ENCODE results near the gene ZNF234. TPM values are rescaled to one million over a fixed set of nuclear protein-coding genes. Genes with fewer than 3 reads are reported as not detected.

Gene ZNF234
- total RNA-seq, 4 donors from 2014 or later, result 2.6 to 9.0 (median 6.8) TPM

DNA sequence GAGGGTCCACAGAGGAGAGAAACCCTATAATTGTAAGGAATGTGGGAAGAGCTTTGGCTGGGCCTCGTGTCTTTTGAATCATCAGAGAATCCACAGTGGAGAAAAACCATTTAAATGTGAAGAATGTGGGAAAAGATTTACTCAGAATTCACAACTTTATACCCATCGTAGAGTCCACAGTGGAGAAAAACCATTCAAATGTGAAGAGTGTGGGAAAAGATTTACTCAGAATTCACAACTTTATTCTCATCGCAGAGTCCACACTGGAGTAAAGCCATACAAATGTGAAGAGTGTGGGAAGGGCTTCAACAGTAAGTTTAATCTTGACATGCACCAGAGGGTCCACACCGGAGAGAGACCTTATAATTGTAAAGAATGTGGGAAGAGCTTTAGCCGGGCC lies 9.4 kb upstream of the ZNF234 start:
- TF ChIP-seq POLR2A (IDR thresholded peaks at IDR 0.05) (no peak), POLR2AphosphoS5 (IDR thresholded peaks at IDR 0.05) (no peak), EP300 (IDR thresholded peaks at IDR 0.05) (no peak)
- TF ChIP-seq, protein P1, sequence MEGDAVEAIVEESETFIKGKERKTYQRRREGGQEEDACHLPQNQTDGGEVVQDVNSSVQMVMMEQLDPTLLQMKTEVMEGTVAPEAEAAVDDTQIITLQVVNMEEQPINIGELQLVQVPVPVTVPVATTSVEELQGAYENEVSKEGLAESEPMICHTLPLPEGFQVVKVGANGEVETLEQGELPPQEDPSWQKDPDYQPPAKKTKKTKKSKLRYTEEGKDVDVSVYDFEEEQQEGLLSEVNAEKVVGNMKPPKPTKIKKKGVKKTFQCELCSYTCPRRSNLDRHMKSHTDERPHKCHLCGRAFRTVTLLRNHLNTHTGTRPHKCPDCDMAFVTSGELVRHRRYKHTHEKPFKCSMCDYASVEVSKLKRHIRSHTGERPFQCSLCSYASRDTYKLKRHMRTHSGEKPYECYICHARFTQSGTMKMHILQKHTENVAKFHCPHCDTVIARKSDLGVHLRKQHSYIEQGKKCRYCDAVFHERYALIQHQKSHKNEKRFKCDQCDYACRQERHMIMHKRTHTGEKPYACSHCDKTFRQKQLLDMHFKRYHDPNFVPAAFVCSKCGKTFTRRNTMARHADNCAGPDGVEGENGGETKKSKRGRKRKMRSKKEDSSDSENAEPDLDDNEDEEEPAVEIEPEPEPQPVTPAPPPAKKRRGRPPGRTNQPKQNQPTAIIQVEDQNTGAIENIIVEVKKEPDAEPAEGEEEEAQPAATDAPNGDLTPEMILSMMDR (IDR thresholded peaks at IDR 0.05), result no peak
- Histone ChIP-seq H3K27ac (no peak overlapping the region), H3K36me3 (peaks cover 49% of the 10 kb centered on the region), H3K4me1 (no peaks in the 10 kb centered on the region), H3K9me3 (peaks cover 35% of the 10 kb centered on the region), H3K4me3 (no peak overlapping the region), H3K27me3 (no peaks in the 10 kb centered on the region)
- WGBS, result 94% methylated on average over 5 of the region's 5 CpGs
- no peak for DNase-seq (ENCODE audit: low spot score in 2 of 2)

DNA sequence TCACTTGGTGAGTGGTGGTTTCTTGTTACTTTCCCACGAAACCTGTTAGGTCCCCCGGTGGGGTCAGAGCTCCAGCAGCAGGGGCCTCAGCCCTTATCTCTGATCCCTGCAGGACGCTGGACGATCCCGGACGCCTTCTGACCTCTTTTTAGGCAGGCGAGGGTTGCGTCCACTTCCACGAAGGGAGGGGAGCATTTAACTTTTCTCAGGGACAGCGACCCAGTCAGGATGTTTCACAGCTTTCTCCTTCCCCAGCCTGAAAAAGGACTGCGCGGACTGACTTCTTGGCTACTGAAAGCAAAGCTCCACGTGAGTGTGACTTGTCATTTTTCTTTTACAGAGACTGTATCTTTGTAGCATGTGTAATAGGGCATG lies 692 bp downstream of the ZNF234 start:
- Histone ChIP-seq H3K9me3 (no peaks in the 10 kb centered on the region), H3K27me3 (no peaks in the 10 kb centered on the region), H3K36me3 (peaks cover 26% of the 10 kb centered on the region), H3K4me3 (peak overlapping the region; percentile 95), H3K4me1 (peaks cover 15% of the 10 kb centered on the region), H3K27ac (no peak overlapping the region)
- WGBS, result 7% methylated on average over 6 of the region's 13 CpGs
- no peak for TF ChIP-seq POLR2A (IDR thresholded peaks at IDR 0.05)
- no peak for TF ChIP-seq EP300 (IDR thresholded peaks at IDR 0.05)
- TF ChIP-seq, protein P1 (IDR thresholded peaks at IDR 0.05), result no peak
- no peak for TF ChIP-seq POLR2AphosphoS5 (IDR thresholded peaks at IDR 0.05)
- no peak for DNase-seq (ENCODE audit: low spot score in 2 of 2)

DNA sequence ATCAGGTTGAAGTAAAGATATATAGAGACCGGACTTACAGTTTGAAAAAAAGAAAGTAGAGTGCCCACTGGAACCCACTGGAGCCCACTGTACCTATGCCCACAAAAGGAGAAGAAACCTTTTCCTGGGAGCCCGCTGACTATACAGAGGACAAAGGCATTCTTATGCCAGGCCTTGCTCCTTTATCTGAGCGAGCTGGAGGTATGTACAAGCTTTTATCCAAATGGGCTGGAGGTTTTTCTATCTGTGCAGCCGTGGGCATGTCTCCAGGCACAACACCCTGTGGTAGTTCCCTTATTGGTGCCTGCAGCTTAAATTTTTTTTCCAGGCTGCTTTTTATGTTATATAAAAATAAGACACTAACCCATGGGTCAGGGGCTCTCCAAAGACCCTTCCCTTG lies 8.4 kb downstream of the ZNF234 start:
- H3K4me1 ChIP-seq, result no peaks in the 10 kb centered on the region
- H3K27me3 ChIP-seq, result no peaks in the 10 kb centered on the region
- 96% methylated on average over 4 of the region's 4 CpGs for WGBS
- H3K9me3 ChIP-seq, result peaks cover 25% of the 10 kb centered on the region
- peaks cover 95% of the 10 kb centered on the region for H3K36me3 ChIP-seq
- DNase-seq (ENCODE audit: low spot score in 2 of 2), result no peak
- TF ChIP-seq EP300 (IDR thresholded peaks at IDR 0.05), result no peak
- TF ChIP-seq POLR2AphosphoS5 (IDR thresholded peaks at IDR 0.05), result no peak
- TF ChIP-seq, protein P1 (IDR thresholded peaks at IDR 0.05), result no peak
- no peak for TF ChIP-seq POLR2A (IDR thresholded peaks at IDR 0.05)
- H3K4me3 ChIP-seq, result no peak overlapping the region
- H3K27ac ChIP-seq, result no peak overlapping the region

DNA sequence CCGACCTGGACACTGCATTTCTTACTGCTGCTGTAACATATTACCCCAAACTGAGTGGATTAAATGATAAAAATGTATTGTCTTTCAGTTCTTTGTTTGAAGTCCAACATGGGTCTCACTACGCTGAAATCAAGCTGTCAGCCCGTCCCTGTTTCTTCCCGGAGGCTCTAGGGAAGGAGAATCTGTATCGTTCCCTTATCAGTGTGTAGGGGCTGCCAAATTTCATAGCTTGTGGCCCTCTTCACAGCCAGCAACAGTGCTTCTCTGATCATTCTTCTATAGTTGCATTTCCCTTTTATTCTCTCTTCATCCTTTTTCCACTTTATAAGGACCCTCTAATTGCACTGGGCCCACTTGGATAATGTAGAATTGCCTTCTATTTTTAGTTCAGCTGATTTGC lies 10.1 kb downstream of the ZNF234 start:
- H3K36me3 ChIP-seq, result peaks cover 97% of the 10 kb centered on the region
- no peaks in the 10 kb centered on the region for H3K4me1 ChIP-seq
- no peak overlapping the region for H3K4me3 ChIP-seq
- H3K27me3 ChIP-seq, result no peaks in the 10 kb centered on the region
- 97% methylated on average over 5 of the region's 5 CpGs for WGBS
- TF ChIP-seq POLR2AphosphoS5 (IDR thresholded peaks at IDR 0.05) (no peak), EP300 (IDR thresholded peaks at IDR 0.05) (no peak), POLR2A (IDR thresholded peaks at IDR 0.05) (no peak)
- TF ChIP-seq, protein P1 (IDR thresholded peaks at IDR 0.05), result no peak
- peaks cover 39% of the 10 kb centered on the region for H3K9me3 ChIP-seq
- H3K27ac ChIP-seq, result no peak overlapping the region
- DNase-seq (ENCODE audit: low spot score in 2 of 2), result no peak

DNA sequence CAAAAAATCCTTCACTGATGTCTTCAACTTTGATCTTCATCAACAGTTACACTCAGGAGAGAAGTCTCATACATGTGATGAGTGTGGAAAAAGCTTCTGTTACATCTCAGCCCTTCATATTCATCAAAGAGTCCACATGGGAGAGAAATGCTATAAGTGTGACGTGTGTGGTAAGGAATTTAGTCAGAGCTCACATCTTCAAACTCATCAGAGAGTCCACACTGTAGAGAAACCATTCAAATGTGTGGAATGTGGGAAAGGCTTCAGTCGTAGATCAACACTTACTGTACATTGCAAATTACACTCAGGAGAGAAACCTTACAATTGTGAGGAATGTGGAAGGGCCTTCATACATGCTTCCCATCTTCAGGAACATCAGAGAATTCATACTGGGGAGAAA lies 15.1 kb downstream of the ZNF234 start:
- WGBS, result 98% methylated on average over 2 of the region's 2 CpGs
- peaks cover 66% of the 10 kb centered on the region for H3K36me3 ChIP-seq
- no peaks in the 10 kb centered on the region for H3K27me3 ChIP-seq
- H3K4me1 ChIP-seq, result no peaks in the 10 kb centered on the region
- peaks cover 76% of the 10 kb centered on the region for H3K9me3 ChIP-seq
- no peak overlapping the region for H3K4me3 ChIP-seq
- no peak overlapping the region for H3K27ac ChIP-seq
- TF ChIP-seq, protein P1 (IDR thresholded peaks at IDR 0.05), result no peak
- TF ChIP-seq POLR2AphosphoS5 (IDR thresholded peaks at IDR 0.05), result no peak
- TF ChIP-seq POLR2A (IDR thresholded peaks at IDR 0.05), result no peak
- TF ChIP-seq EP300 (IDR thresholded peaks at IDR 0.05), result no peak
- no peak for DNase-seq (ENCODE audit: low spot score in 2 of 2)

Measured in suprapubic skin (tissue), 4 donors.